SK-N-SH (cell line): Measurements from ENCODE around the gene KCNJ9. TPM values are rescaled to one million over a fixed set of nuclear protein-coding genes. Genes with fewer than 3 reads are reported as not detected.

Source experiments
- CTCF ChIA-PET: fragments of 300-600, 350-600 bp; formaldehyde crosslinking; extraction: SDS; loops from one replicate; lab custom pipeline; 2021; lab: Yijun Ruan, JAX
- POLR2A ChIA-PET: fragments of 350-600 bp; sonication (Branson Sonifier 250); formaldehyde crosslinking; extraction: SDS; loops from one replicate; lab custom pipeline; 2020; ENCODE audit warnings: antibody characterized with exemption, inconsistent platforms; lab: Yijun Ruan, JAX
- DNase-seq: peaks from one replicate; pipeline ENCODE4 v3.0.0; 2012
- H2AFZ ChIP-seq: fragments of 200-600 bp; sonication (generic); 2 replicates; pipeline ENCODE4 v1.8.1; 2016; ENCODE audit warnings: antibody characterized with exemption, mild to moderate bottlenecking, low read depth
- H3F3A ChIP-seq: fragments of 200-600 bp; sonication (generic); replicated peaks from 2 replicates; pipeline ENCODE3; 2016; ENCODE audit warnings: antibody characterized with exemption, mild to moderate bottlenecking; ENCODE audit not compliant: insufficient read depth
- H3K27ac ChIP-seq, 2 experiments: fragments of 200-500 bp in 1 of 2; fragments of 200-600 bp in 1 of 2; sonication (Bioruptor generic) in 1 of 2; sonication (generic), shearing (Covaris generic) in 1 of 2; 2 replicates each; pipeline versions ENCODE4 v1.5.1 to v1.6.1; 2014 to 2016; ENCODE audit warnings: low read depth in 2 of 2, inconsistent platforms in 1 of 2, low read length in 1 of 2, mild to moderate bottlenecking in 1 of 2, mixed read lengths in 1 of 2
- H3K27me3 ChIP-seq: fragments of 200-600 bp; sonication (generic), shearing (Covaris generic); 2 replicates; pipeline ENCODE4 v1.6.1; 2016; ENCODE audit warnings: mixed run types; ENCODE audit not compliant: insufficient read depth
- H3K36me3 ChIP-seq, 2 experiments: fragments of 200-500 bp in 1 of 2; fragments of 200-600 bp in 1 of 2; sonication (Bioruptor generic) in 1 of 2; sonication (generic) in 1 of 2; replicated peaks in 1 of 2; 2 replicates each; pipeline versions ENCODE3 to v1.5.1; 2014 to 2016; ENCODE audit warnings: low read length in 1 of 2, mild to moderate bottlenecking in 1 of 2; ENCODE audit not compliant: insufficient read depth in 2 of 2, control insufficient read depth in 1 of 2
- H3K4me1 ChIP-seq, 2 experiments: fragments of 200-500 bp in 1 of 2; fragments of 200-600 bp in 1 of 2; sonication (Bioruptor generic) in 1 of 2; sonication (generic), shearing (Covaris generic) in 1 of 2; 2 replicates each; pipeline versions ENCODE4 v1.5.1 to v1.6.1; 2014 to 2016; ENCODE audit warnings: low read depth in 1 of 2, low read length in 1 of 2, mixed run types in 1 of 2; ENCODE audit not compliant: insufficient read depth in 2 of 2, control insufficient read depth in 1 of 2
- H3K4me2 ChIP-seq: fragments of 200-600 bp; sonication (generic), shearing (Covaris generic); 2 replicates; pipeline ENCODE4 v1.6.1; 2017; ENCODE audit warnings: mixed run types
- H3K4me3 ChIP-seq, 2 experiments: fragments of 200-500 bp in 1 of 2; fragments of 200-600 bp in 1 of 2; sonication (Bioruptor generic) in 1 of 2; sonication (generic), shearing (Covaris generic) in 1 of 2; 2 replicates each; pipeline versions ENCODE4 v1.5.1 to v1.8.1; 2014 to 2016; ENCODE audit warnings: low read depth in 2 of 2, inconsistent platforms in 1 of 2, low read length in 1 of 2, mild to moderate bottlenecking in 1 of 2, mixed read lengths in 1 of 2, moderate library complexity in 1 of 2
- H3K79me2 ChIP-seq: fragments of 200-600 bp; sonication (generic); 2 replicates; pipeline ENCODE4 v1.8.1; 2017; ENCODE audit warnings: mild to moderate bottlenecking; ENCODE audit not compliant: insufficient read depth
- H3K9ac ChIP-seq: fragments of 200-600 bp; sonication (generic); 2 replicates; pipeline ENCODE4 v1.6.1; 2017; ENCODE audit warnings: mixed run types
- H3K9me2 ChIP-seq: fragments of 200-600 bp; sonication (generic); 2 replicates; pipeline ENCODE4 v1.6.1; 2017; ENCODE audit warnings: mixed run types
- H3K9me3 ChIP-seq: fragments of 200-600 bp; sonication (generic); 2 replicates; pipeline ENCODE4 v1.6.1; 2017; ENCODE audit warnings: mixed run types, mild to moderate bottlenecking, moderate library complexity
- H4K20me1 ChIP-seq: fragments of 200-600 bp; sonication (generic); 2 replicates; pipeline ENCODE4 v1.6.1; 2017; ENCODE audit warnings: mild to moderate bottlenecking, mixed run types; ENCODE audit not compliant: insufficient read depth
- CHD2 ChIP-seq: fragments of 150-350 bp; IDR thresholded peaks from 2 replicates; pipeline ENCODE4 v1.6.1; 2018; ENCODE audit warnings: low read length; ENCODE audit not compliant: partially characterized antibody
- GABPA ChIP-seq: IDR thresholded peaks from 2 replicates; pipeline ENCODE4 v1.4.0; 2012; ENCODE audit warnings: low read depth, mild to moderate bottlenecking
- MXI1 ChIP-seq: IDR thresholded peaks from 2 replicates; pipeline ENCODE4 v1.6.1; 2012; ENCODE audit warnings: mild to moderate bottlenecking, low read depth, low read length, improper control_type of control experiment
- NFIC ChIP-seq: IDR thresholded peaks from 2 replicates; pipeline ENCODE4 v1.4.0; 2012; ENCODE audit warnings: borderline replicate concordance
- RFX5 ChIP-seq: IDR thresholded peaks from 2 replicates; pipeline ENCODE4 v1.6.1; 2012; ENCODE audit warnings: mild to moderate bottlenecking, improper control_type of control experiment, low read length
- RXRA ChIP-seq: IDR thresholded peaks from 2 replicates; pipeline ENCODE4 v1.4.0; 2012; ENCODE audit warnings: low read depth, mild to moderate bottlenecking, borderline replicate concordance
- SIN3A ChIP-seq: IDR thresholded peaks from 2 replicates; pipeline ENCODE4 v1.6.1; 2012; ENCODE audit warnings: low read depth, mild to moderate bottlenecking, low read length, moderate library complexity, borderline replicate concordance
- WGBS: methylation state at CpG from one replicate; pipeline ENCODE4 v1.1.6; 2017; ENCODE audit warnings: low lambda C conversion rate; 5-methylcytosine and 5-hydroxymethylcytosine counted together
- polyA plus RNA-seq, 3 experiments: library from polyadenylated mRNA; depleted of rRNA; stranded (reverse); fragments of >200 nt; gene quantifications; 2 replicates each; pipeline ENCODE4 v1.2.3, GENCODE V29; 2012
- TF ChIP-seq, protein P1 (sequence below): fragments of 200-600 bp; sonication (generic); IDR thresholded peaks from 2 replicates; pipeline ENCODE4 v1.6.1; 2017; ENCODE audit warnings: antibody characterized with exemption, mild to moderate bottlenecking, moderate library complexity
- TF ChIP-seq, protein P2 (sequence below): fragments of 150-350 bp; IDR thresholded peaks from 2 replicates; pipeline ENCODE4 v1.6.1; 2017; ENCODE audit warnings: antibody characterized with exemption, low read length, low read depth, borderline replicate concordance
- TF ChIP-seq, protein P3 (sequence below): IDR thresholded peaks from 2 replicates; pipeline ENCODE4 v1.4.0; 2012; ENCODE audit warnings: low read depth, borderline replicate concordance
- TF ChIP-seq, protein P4 (sequence below): IDR thresholded peaks from 2 replicates; pipeline ENCODE4; 2012

The KCNJ9 gene
- polyA plus RNA-seq, 1 of the 3 experiments (the other 2 are of a cell fraction): 0.02 TPM

DNA sequence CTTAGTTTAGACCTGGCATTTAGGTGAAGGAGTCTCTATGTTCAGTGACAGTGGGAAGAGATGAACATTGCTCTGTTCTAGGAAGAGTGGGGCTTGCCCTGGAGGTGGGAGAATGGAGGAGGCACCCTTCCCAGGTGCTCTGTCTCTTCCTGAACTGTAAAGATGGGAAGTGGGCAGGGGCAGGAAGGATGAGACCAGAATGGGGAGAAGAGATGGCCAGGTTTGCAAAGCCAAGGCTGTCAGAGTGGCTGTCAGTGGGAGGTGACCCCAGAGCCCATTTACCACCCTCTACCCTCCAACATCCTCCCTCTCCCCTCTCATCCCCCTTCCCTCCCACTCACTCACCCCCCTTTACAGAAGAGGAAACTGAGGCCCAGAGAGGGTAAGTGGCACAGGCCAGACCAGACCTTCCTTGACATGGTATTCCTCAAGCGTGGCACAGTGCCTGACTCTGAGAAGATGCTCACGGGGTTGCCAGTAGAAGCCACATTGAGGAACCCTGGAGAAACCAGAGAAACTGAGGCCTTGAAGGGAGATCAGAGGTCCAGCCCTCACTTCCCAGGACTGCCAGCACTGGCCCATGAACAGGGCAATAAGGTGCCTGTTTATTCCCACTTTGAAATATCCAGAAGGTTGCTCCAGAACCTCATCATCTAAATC is 18.5 kb downstream of the KCNJ9 start:
- Histone ChIP-seq H3K27me3 (no peaks in the 10 kb centered on the region), H3K36me3 (no peaks in the 10 kb centered on the region), H4K20me1 (no peaks in the 10 kb centered on the region), H3F3A (peaks cover 11% of the 10 kb centered on the region), H3K4me1 (peaks cover 7 to 28% of the 10 kb centered on the region in 2 experiments; a peak in 1 of 4 replicates), H3K9ac (no peak overlapping the region), H3K4me2 (no peak overlapping the region), H3K4me3 (no peak overlapping the region), H3K27ac (no peak overlapping the region), H3K79me2 (no peaks in the 10 kb centered on the region), H2AFZ (peak overlapping the region; percentile 87; the same call in 1 of the 2 replicates), H3K9me3 (no peaks in the 10 kb centered on the region), H3K9me2 (no peaks in the 10 kb centered on the region)
- ChIA-PET CTCF (interaction anchor here (0.8 to 8.4 kb wide), 23 partner anchors 9 to 193 kb away, joined by 3 to 132 read pairs (median 11); partner anchors contain the start of genes CASQ1, KCNJ9 and PEX19), POLR2A (no interaction called here)
- DNase-seq: no peak
- TF ChIP-seq, protein P1, sequence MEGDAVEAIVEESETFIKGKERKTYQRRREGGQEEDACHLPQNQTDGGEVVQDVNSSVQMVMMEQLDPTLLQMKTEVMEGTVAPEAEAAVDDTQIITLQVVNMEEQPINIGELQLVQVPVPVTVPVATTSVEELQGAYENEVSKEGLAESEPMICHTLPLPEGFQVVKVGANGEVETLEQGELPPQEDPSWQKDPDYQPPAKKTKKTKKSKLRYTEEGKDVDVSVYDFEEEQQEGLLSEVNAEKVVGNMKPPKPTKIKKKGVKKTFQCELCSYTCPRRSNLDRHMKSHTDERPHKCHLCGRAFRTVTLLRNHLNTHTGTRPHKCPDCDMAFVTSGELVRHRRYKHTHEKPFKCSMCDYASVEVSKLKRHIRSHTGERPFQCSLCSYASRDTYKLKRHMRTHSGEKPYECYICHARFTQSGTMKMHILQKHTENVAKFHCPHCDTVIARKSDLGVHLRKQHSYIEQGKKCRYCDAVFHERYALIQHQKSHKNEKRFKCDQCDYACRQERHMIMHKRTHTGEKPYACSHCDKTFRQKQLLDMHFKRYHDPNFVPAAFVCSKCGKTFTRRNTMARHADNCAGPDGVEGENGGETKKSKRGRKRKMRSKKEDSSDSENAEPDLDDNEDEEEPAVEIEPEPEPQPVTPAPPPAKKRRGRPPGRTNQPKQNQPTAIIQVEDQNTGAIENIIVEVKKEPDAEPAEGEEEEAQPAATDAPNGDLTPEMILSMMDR: no peak
- TF ChIP-seq CHD2: no peak
- no peak for TF ChIP-seq RXRA
- no peak for TF ChIP-seq RFX5
- TF ChIP-seq MXI1: no peak
- TF ChIP-seq SIN3A: no peak
- TF ChIP-seq, protein P2, sequence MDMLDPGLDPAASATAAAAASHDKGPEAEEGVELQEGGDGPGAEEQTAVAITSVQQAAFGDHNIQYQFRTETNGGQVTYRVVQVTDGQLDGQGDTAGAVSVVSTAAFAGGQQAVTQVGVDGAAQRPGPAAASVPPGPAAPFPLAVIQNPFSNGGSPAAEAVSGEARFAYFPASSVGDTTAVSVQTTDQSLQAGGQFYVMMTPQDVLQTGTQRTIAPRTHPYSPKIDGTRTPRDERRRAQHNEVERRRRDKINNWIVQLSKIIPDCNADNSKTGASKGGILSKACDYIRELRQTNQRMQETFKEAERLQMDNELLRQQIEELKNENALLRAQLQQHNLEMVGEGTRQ: no peak
- TF ChIP-seq, protein P3, sequence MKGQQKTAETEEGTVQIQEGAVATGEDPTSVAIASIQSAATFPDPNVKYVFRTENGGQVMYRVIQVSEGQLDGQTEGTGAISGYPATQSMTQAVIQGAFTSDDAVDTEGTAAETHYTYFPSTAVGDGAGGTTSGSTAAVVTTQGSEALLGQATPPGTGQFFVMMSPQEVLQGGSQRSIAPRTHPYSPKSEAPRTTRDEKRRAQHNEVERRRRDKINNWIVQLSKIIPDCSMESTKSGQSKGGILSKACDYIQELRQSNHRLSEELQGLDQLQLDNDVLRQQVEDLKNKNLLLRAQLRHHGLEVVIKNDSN: no peak
- TF ChIP-seq NFIC: no peak
- TF ChIP-seq, protein P4, sequence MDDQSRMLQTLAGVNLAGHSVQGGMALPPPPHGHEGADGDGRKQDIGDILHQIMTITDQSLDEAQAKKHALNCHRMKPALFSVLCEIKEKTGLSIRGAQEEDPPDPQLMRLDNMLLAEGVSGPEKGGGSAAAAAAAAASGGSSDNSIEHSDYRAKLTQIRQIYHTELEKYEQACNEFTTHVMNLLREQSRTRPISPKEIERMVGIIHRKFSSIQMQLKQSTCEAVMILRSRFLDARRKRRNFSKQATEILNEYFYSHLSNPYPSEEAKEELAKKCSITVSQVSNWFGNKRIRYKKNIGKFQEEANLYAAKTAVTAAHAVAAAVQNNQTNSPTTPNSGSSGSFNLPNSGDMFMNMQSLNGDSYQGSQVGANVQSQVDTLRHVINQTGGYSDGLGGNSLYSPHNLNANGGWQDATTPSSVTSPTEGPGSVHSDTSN: no peak
- TF ChIP-seq GABPA: no peak
- 95% methylated on average over 2 of the region's 2 CpGs for WGBS
